ENCODE measurements around the gene PIPOX. TPM values are rescaled to one million over a fixed set of nuclear protein-coding genes. Genes with fewer than 3 reads are reported as not detected.

Gene PIPOX
- total and polyA plus RNA-seq, 7 donors = 0.71 to 20.5 (median 8.7) TPM; not detected in 1

- no peak for TF ChIP-seq CTCF (IDR thresholded peaks at IDR 0.05)
- no peak for TF ChIP-seq POLR2AphosphoS5 (IDR thresholded peaks at IDR 0.05)
- TF ChIP-seq EP300 (IDR thresholded peaks at IDR 0.05) = no peak
- TF ChIP-seq POLR2A (IDR thresholded peaks at IDR 0.05) = no peak
- Histone ChIP-seq H3K9me3 (no peaks in the 10 kb centered on the region), H3K27ac (no peak overlapping the region), H3K27me3 (no peaks in the 10 kb centered on the region), H3K4me3 (no peak overlapping the region), H3K4me1 (no peaks in the 10 kb centered on the region), H3K36me3 (peaks cover 33 to 94% (median 49%) of the 10 kb centered on the region in 4 donors)
- DNase-seq = no peak
- 92 to 94% methylated on average over 3 of the region's 3 CpGs for WGBS, 2 donors
- intact Hi-C loops (cut with DNase I) = no loop called here
These were observed 59.1 kb downstream of the PIPOX start for GRCh38 chr17:29102046-29102445.

- Histone ChIP-seq H3K36me3 (peaks cover 30 to 93% (median 45%) of the 10 kb centered on the region in 4 donors), H3K9me3 (no peaks in the 10 kb centered on the region), H3K4me1 (no peaks in the 10 kb centered on the region), H3K4me3 (no peak overlapping the region), H3K27me3 (no peaks in the 10 kb centered on the region), H3K27ac (no peak overlapping the region)
- intact Hi-C loops (cut with DNase I) = no loop called here
- WGBS, 2 donors = 93 to 94% methylated on average over 11 of the region's 11 CpGs
- TF ChIP-seq EP300 (IDR thresholded peaks at IDR 0.05) (no peak), POLR2A (IDR thresholded peaks at IDR 0.05) (no peak), POLR2AphosphoS5 (IDR thresholded peaks at IDR 0.05) (no peak), CTCF (IDR thresholded peaks at IDR 0.05) (no peak)
- DNase-seq = no peak
These were observed 59.8 kb downstream of the PIPOX start for GRCh38 chr17:29102741-29103181.

GRCh38 chr17:29103341-29103740 is 60.4 kb downstream of the PIPOX start:
- Histone ChIP-seq H3K4me3 (no peak overlapping the region), H3K9me3 (no peaks in the 10 kb centered on the region), H3K36me3 (peaks cover 24 to 93% (median 39%) of the 10 kb centered on the region in 4 donors), H3K4me1 (no peaks in the 10 kb centered on the region), H3K27ac (no peak overlapping the region), H3K27me3 (no peaks in the 10 kb centered on the region)
- intact Hi-C loops (cut with DNase I) = no loop called here
- no peak for DNase-seq
- 98 to 99% methylated on average over 4 of the region's 4 CpGs for WGBS, 2 donors
- TF ChIP-seq CTCF (IDR thresholded peaks at IDR 0.05) (no peak), POLR2A (IDR thresholded peaks at IDR 0.05) (no peak), POLR2AphosphoS5 (IDR thresholded peaks at IDR 0.05) (no peak), EP300 (IDR thresholded peaks at IDR 0.05) (no peak)

Other genes with a start within 250 kb of the PIPOX start
- gene FAM222B, start 200.4 kb upstream of the PIPOX start, total RNA-seq = 10 to 100 TPM in 1 of 4 donors, 1 to 10 TPM in 3; 5.0 to 11.9 (median 7.2) TPM
- gene FAM222B, start 200.4 kb upstream of the PIPOX start, polyA plus RNA-seq = 10 to 100 TPM; 15.3 to 16.2 (median 15.6) TPM
- 10 to 100 TPM; 20.2 to 41.9 (median 30.3) TPM for gene ERAL1, start 188.1 kb upstream of the PIPOX start, total RNA-seq
- 10 to 100 TPM; 27.0 to 43.2 (median 41.7) TPM for gene ERAL1, start 188.1 kb upstream of the PIPOX start, polyA plus RNA-seq
- gene FLOT2, start 145.4 kb upstream of the PIPOX start, total RNA-seq = 10 to 100 TPM; 38.5 to 72.5 (median 52.4) TPM
- 10 to 100 TPM; 27.3 to 91.8 (median 36.6) TPM for gene FLOT2, start 145.4 kb upstream of the PIPOX start, polyA plus RNA-seq
- 1 to 10 TPM; 3.2 to 8.4 (median 3.9) TPM for gene DHRS13, start 140.1 kb upstream of the PIPOX start, total RNA-seq
- 10 to 100 TPM in 1 of 3 donors, 1 to 10 TPM in 2; 2.1 to 15.0 (median 3.0) TPM for gene DHRS13, start 140.1 kb upstream of the PIPOX start, polyA plus RNA-seq
- 10 to 100 TPM; 39.1 to 54.3 (median 45.2) TPM for gene PHF12, start 91.6 kb upstream of the PIPOX start, total RNA-seq
- gene PHF12, start 91.6 kb upstream of the PIPOX start, polyA plus RNA-seq = 10 to 100 TPM in 2 of 3 donors, 1 to 10 TPM in 1; 6.9 to 24.7 (median 13.8) TPM
- gene SEZ6, start 37.1 kb upstream of the PIPOX start, total RNA-seq = under 1 TPM in 3 of 4 donors, not detected in 1; 0.36 to 0.99 (median 0.41) TPM
- under 1 TPM in 1 of 3 donors, not detected in 2; 0.67 TPM for gene SEZ6, start 37.1 kb upstream of the PIPOX start, polyA plus RNA-seq
- gene MYO18A, start 137.3 kb downstream of the PIPOX start, total RNA-seq = 10 to 100 TPM; 28.2 to 90.3 (median 53.4) TPM
- 10 to 100 TPM; 24.0 to 92.6 (median 39.8) TPM for gene MYO18A, start 137.3 kb downstream of the PIPOX start, polyA plus RNA-seq
- gene CRYBA1, start 203.7 kb downstream of the PIPOX start, total RNA-seq = not detected
- not detected for gene CRYBA1, start 203.7 kb downstream of the PIPOX start, polyA plus RNA-seq

Measured in sigmoid colon (tissue), 7 donors.